GM19238 (cell line): Measurements from ENCODE around the gene ANKRD40CL.
"Not testable (repeated sequence)": the region's sequence is repeated elsewhere in the genome, so short reads cannot be mapped to it uniquely, and the experiment has no call there.

ENCODE experiments used
- DNase-seq: peaks from one replicate; pipeline ENCODE4 v3.0.0; 2011; ENCODE audit warnings: low spot score; ENCODE audit not compliant: insufficient read length

The ANKRD40CL gene

GRCh38 chr17:50767446-50767845 lies at the start of gene ANKRD40CL:
ANKRD40CL (minus strand) TSS chr17:50767518; CDS start chr17:50766913, 605 bp downstream.
- no peak for DNase-seq

GRCh38 chr17:50816271-50816670 lies 49.0 kb upstream of the ANKRD40CL start:
- no peak for DNase-seq

GRCh38 chr17:50815400-50815799 lies 48.1 kb upstream of the ANKRD40CL start:
- DNase-seq, result no peak

GRCh38 chr17:50813583-50813982 lies 46.3 kb upstream of the ANKRD40CL start:
- no peak for DNase-seq

- no peak for DNase-seq
These were observed 41.6 kb upstream of the ANKRD40CL start for GRCh38 chr17:50808888-50809287.

DNA sequence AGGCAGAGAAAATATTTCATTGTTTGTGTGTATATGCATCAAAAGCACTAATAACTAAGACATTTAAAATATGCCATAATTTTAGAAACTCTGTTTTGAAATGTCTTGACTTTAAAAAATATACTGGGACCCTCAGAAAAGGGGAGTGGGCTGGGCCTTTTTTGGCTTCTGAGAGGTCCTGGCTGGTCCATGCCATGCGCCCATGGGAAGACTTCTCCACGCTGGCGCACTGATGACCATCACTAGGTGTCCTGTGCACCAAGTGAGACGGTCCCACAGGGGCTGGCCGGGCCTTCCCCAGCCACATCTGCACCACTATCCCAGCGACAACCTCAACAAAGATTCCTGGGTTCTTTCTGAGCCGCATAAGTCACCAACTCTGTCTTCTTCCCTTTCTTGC lies 41.1 kb upstream of the ANKRD40CL start:
- DNase-seq, result no peak

DNA sequence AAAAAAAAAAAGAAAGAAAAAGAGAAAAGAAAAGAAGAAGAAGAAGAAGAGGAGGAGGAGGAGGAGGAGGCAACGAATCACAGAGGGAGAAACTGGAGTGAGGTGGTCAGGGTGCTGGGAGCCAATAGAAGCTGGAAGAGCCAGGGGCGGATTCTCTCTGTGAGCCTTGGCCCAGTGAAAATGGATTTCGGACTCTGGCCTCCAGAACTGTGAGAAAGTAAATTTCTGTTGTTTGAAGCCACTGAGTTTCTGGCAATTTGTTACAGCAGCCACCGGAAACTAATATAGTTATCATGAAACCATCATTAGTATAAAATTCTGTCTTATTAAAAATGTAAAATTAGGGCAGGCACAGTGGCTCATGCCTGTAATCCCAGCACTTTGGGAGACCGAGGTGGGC lies 40.4 kb upstream of the ANKRD40CL start:
- DNase-seq, result no peak

GRCh38 chr17:50807009-50807408 lies 39.7 kb upstream of the ANKRD40CL start:
- DNase-seq, result no peak

GRCh38 chr17:50806141-50806643 lies 38.9 kb upstream of the ANKRD40CL start:
- no peak for DNase-seq

DNA sequence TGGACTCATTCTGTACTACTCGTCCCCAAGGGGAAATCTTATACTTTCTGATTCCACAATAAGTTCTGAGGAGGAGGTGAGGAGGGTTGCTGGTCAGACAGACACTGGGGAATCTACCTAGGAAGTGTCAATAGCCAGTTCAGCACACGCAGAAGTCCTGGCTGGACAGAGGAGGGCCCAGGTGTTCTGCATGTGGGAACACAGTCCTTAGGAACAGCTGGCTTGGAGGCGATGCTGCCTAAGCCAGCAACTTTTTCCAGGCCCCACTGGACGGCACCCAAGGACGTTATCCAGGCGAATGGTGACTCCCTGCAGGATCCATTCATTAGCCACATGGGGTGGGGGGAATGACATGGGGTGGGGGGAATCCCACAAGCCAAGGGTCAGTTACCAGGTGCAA lies 38.2 kb upstream of the ANKRD40CL start:
- no peak for DNase-seq

GRCh38 chr17:50804749-50805475 lies 37.6 kb upstream of the ANKRD40CL start:
- DNase-seq, result not testable (repeated sequence)

GRCh38 chr17:50803676-50804075 lies 36.4 kb upstream of the ANKRD40CL start:
- DNase-seq, result no peak

DNA sequence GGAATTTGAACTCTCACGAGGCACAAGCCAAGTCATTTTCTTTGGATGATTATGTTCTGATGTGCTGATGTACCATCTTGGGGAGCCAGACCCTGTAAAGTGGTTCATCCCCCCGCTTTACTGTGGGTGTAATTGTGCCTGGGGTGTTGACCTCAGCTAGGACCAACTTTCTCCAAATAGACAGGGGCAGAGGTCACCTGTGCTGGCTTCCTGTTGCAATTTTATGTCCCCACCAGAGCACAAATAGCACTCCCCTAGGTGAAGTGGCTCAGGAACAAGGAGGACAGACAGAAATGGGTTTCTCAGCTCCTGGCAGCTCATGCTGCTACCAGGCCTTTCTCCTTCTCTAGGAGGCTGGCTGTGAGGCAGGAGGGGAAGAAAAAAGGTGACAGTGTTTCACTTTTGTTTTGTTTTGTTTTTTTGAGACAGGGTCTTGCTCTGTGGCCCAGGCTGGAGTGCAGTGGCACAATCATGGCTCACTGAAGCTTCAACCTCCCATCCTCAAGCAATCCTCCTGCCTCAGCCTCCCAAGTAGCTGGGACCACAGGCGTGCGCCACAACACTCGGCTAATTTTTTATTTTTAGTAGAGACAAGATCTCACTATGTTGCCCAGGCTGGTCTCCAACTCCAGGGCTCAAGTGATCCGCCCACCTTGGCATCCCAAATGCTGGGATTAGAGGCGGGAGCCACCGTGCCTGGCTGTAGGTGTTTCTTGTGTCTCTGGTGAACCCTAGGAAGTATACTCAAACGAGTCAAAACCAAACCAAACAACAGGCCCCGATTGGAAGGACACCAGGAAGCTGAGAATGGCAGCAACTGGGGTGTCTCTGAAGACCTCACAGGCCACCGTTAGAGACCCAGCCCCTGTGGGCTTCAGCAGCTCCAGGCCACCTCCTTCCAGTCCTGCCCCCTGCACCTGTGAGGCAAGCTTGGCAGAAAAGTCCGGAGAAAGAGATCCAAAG lies 35.6 kb upstream of the ANKRD40CL start:
- DNase-seq, result no peak

GRCh38 chr17:50800196-50800700 lies 32.9 kb upstream of the ANKRD40CL start:
- no peak for DNase-seq

DNA sequence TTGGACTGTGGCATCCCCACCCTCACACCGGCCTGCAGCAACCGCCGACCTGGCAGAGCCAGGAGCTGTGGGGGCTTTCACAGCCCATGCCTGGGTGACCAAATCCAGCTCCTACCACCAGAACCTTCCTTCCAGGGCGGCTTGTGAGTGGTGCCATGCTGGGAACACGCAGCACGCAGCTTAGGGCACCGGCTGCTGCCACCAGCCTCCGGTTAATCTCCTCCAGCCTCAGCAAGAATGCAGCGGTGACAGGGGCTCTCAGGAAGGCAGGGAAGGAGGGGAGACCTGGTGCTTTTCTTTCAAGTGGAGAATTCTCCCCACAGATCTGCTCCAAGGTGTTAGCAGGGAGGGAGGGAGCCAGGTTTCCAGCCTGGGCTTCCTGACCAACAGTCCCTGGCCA lies 32.3 kb upstream of the ANKRD40CL start:
- no peak for DNase-seq

GRCh38 chr17:50798424-50799288 lies 31.3 kb upstream of the ANKRD40CL start:
- no peak for DNase-seq

- DNase-seq, result no peak
These were observed 30.0 kb upstream of the ANKRD40CL start for GRCh38 chr17:50797135-50797810.

DNA sequence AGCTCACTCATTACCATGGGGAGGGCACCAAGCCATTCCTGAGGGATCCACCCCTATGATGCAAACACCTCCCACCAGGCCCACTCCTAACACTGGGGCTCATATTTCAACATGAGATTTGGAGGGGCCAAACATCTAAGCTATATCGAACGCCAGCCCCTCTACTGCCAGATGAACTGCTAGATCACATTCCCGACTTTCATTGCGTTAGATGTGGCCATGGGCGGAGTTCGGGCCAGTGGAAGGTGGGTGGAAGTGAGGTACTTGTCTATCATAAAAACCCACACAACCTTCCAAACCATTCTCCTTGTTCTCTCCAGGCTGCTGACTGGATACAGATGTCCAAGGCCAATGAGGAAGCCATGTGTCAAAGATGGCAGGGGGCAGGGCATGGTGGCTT lies 27.0 kb upstream of the ANKRD40CL start:
- DNase-seq, result no peak

- DNase-seq, result no peak
These were observed 25.7 kb upstream of the ANKRD40CL start for GRCh38 chr17:50793007-50793406.

GRCh38 chr17:50792132-50792531 lies 24.8 kb upstream of the ANKRD40CL start:
- no peak for DNase-seq
